GM21786 (cell line): ENCODE data around the gene CRHR1.

Experiments
- ATAC-seq: cut with Tn5 transposase; IDR thresholded peaks from one replicate; pipeline ENCODE4 v1.9.1; 2021; ENCODE audit not compliant: unreplicated experiment

The CRHR1 gene

GRCh38 chr17:45787044-45787443 is 2.9 kb downstream of the CRHR1 start:
- ATAC-seq = no peak

- no peak for ATAC-seq
Observed at GRCh38 chr17:45787656-45788055, 3.5 kb downstream of the CRHR1 start.

DNA sequence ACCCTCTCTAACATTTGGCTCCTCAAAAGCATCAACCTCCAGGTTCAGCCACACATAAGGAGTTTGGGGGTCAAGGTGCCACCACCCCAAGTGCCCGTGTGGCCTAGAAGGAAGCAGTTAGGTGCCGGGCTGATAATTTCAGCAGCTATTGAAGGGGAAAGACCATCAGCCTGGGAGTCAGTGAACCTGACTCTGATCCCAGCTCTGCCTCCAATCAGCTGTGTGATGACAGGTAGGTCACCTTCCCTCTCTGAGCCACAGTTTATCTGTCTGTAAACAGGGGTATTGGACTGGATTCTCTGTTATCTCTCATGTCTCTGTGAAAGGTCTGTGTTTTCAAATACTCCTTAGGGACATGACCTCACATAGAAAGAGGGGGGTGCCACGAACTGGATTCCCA is 3.9 kb downstream of the CRHR1 start:
- ATAC-seq = no peak

GRCh38 chr17:45789874-45790273 is 5.8 kb downstream of the CRHR1 start:
- no peak for ATAC-seq

GRCh38 chr17:45790296-45790922 is 6.3 kb downstream of the CRHR1 start:
- no peak for ATAC-seq

GRCh38 chr17:45791041-45791582 is 7.0 kb downstream of the CRHR1 start:
- ATAC-seq = no peak

GRCh38 chr17:45791935-45792334 is 7.8 kb downstream of the CRHR1 start:
- no peak for ATAC-seq

DNA sequence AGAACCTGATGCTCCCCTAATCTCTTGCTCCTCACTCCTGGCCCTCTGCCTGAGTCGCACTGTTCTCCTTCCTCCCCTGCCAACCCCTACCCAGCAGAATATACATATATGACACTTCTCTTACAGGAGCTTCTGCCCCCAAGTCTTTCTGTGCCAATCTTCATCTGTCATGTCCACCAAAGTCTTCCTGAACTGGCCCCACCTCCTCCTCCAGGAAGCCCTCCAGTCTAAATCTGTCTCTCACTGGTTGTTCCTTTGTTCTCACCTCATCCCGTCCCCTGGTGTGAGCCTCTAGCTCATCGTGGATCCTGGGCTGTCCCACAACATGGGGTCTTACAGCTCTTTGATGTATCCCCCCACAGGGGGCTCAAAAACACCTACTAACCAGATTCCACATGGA is 8.3 kb downstream of the CRHR1 start:
- no peak for ATAC-seq

DNA sequence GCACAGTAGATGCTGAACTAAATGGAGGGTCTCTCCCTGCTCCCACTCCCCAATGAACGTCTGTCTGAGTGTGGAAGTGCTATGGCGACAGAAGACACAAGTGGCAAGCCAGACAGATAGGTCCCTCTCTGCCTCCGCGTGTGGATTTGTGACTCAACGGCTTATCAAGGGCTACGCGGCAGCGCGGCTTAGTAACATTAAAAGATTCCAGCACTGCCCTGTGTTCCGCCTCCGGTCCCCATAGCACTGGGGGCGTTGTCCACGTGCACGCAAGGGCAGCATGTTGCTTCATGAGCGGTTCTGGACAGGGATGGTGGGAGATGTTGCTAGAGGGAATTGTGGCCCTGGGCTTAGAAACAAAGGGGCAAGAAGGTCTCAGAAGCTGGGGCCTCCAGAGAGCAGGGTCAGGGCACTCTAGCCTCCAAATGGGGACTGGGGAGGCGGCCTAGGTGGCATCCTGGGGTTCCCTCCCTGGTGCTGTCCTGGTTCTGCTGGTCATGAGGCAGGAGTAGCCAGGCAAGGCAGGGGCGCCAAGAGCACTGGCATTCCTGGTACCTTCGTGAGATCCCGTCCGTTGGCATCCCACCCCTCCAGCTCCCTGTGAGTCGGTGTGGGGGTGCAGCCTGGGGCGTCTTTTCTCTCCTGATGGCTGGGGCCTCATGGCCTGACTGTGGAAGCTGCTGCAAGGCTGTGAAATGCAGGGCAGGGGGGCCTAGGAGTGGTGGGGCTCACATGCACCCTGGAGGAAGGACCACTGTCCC is 9.1 kb downstream of the CRHR1 start:
- no peak for ATAC-seq

DNA sequence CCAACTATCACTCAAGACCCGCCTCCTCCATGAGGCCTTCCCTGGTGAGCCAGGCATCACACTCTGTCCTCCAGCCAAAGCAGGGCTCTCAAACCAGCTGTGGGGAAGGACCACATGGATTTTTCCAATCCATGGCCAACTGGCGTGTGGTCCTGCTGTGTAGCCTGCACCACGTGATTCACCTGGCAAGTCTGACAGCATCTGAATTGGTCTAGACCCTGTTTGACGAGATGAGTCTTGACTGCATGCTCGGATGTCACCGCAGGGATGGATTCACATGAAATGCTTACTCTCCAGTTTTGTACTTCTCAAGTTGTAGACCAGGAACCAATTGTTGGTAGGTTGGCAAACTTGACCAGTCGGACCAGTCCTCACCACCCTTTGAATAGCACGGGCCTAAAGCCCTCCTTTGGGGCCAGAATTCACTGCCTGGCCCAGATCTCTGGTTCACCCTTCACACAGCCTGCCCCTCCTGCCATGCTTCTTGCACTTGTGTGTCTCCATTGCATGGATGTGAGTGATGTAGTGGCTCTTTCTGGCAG is 9.9 kb downstream of the CRHR1 start:
- ATAC-seq = no peak

GRCh38 chr17:45794840-45795239 is 10.7 kb downstream of the CRHR1 start:
- ATAC-seq = no peak

DNA sequence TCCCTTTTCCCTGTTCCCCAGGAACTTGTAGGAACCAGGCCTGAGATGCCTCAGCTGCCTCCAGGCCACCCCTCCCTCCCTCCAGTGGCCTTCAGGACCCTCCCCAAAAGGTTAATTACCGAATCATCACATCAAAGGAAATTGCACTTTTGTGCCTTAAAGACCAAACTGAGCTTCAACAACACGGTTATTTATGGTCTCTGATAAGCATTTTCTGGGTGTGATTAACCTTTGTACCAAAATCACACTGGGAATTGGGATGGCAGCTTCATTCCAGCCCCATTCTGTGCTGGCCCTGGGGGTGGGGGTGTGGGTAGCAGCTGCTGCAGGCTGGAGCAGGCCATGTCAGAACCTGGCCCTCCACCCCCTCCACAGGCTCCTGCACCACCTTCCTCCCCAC is 16.7 kb downstream of the CRHR1 start:
- ATAC-seq = no peak

GRCh38 chr17:45801421-45801820 is 17.3 kb downstream of the CRHR1 start:
- no peak for ATAC-seq

GRCh38 chr17:45808845-45809244 is 24.7 kb downstream of the CRHR1 start:
- no peak for ATAC-seq

GRCh38 chr17:45809499-45809898 is 25.4 kb downstream of the CRHR1 start:
- no peak for ATAC-seq

GRCh38 chr17:45812102-45812501 is 28.0 kb downstream of the CRHR1 start:
- ATAC-seq = no peak

GRCh38 chr17:45813048-45813725 is 29.1 kb downstream of the CRHR1 start:
- ATAC-seq = no peak

GRCh38 chr17:45814622-45815606 is 30.8 kb downstream of the CRHR1 start:
- no peak for ATAC-seq

DNA sequence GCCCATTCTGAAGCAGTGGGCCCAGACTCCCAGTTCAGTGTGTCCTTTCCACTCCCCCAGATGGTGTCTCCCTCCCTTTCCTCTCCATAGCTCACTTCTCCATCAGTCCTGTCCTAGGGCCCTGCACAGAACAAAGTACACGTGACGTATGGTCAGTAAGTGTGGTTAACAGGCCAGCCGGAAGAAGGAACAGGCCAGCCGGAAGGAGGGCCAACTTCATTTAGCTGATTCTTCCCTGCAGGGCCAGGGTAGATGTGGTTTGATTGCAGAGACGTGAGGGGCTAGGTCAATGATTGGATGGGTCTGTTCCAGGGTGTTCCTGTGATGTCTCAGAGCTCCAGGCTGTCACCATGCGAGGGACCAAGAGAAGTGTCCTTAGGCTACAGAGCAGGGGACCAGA is 31.6 kb downstream of the CRHR1 start:
- ATAC-seq = no peak

DNA sequence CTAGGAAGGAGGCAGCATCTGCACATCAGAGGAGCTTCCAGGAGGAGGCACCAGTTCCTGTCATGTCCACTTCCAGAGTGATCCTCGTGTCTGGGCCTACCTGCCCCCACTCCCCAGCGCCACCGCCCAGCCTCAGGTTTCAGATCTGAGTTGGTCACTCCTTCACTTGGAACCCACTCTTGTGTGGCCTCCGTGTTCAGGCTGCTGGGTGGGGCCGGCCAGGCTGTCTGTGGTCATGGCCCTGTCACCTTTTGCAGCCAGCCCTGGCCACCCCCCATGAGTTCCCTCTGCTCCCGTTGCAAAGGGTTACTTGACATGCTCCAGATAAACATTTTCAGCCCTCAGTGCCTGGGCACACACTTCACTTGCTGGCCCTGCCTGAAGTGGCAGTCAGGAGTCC is 33.9 kb downstream of the CRHR1 start:
- ATAC-seq = no peak
